ENCODE measurements around the gene TAB3. TPM values are rescaled to one million over a fixed set of nuclear protein-coding genes. Genes with fewer than 3 reads are reported as not detected.

Gene TAB3
- total and polyA plus RNA-seq, 10 of the 15 experiments (the other 5 are each of a cell fraction or from before 2014, with no cell fraction given), result 1.7 to 22.1 (median 9.1) TPM

DNA sequence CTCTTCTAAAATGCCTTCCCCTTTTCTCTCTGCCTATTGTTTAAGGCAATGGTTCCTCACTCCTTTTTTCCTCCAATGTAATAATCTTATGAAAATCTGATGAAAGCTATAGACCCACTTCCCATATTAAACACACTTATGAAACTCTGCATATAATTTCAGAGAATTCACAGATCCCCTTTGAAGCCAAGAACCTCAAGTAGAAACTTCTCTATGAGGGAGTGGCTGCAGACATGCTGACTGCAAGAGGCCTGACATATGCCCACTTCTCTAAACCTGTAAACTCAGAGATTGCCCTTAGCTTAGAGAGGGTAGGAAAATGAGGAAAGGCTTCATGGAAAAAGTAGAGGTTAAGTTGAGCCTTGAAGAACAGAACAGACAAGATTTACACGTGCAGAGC, 37.6 kb downstream of the TAB3 start:
- Histone ChIP-seq H3K4me2 (ENCODE audit: control insufficient read depth, insufficient read depth) (no peak overlapping the region), H3K36me3 (ENCODE audit: control insufficient read depth in 2 of 2, insufficient read depth in 2 of 2, low read length in 1 of 2) (peaks cover 0 to 5% of the 10 kb centered on the region in 2 experiments; a peak in 2 of 4 replicates), H3K9ac (ENCODE audit: control insufficient read depth, insufficient read depth, low read length) (no peak overlapping the region), H3K9me3 (replicated peaks; ENCODE audit: control insufficient read depth, insufficient read depth, low read length) (no peaks in the 10 kb centered on the region), H3K79me2 (ENCODE audit: control insufficient read depth, insufficient read depth, low read length) (no peaks in the 10 kb centered on the region), H3K4me3 (no peak overlapping the region), H3K4me1 (ENCODE audit: control insufficient read depth, insufficient read depth, low read length) (no peaks in the 10 kb centered on the region), H2AFZ (ENCODE audit: control insufficient read depth, low read depth, low read length) (no peak overlapping the region), H4K20me1 (ENCODE audit: control insufficient read depth, insufficient read depth) (no peaks in the 10 kb centered on the region), H3K27me3 (replicated peaks in 1 of 2; ENCODE audit: control insufficient read depth in 2 of 2, insufficient read depth in 2 of 2, low read length in 1 of 2) (no peaks in the 10 kb centered on the region), H3K27ac (ENCODE audit: control insufficient read depth, insufficient read depth) (no peak overlapping the region)
- BruUV-seq (replicated peaks), result no TSS peak
- CTCF ChIA-PET, result interaction anchor here (0.7 kb wide), 1 partner anchor 11 kb away, joined by 3 read pairs; no protein-coding TSS in a partner anchor
- 45% methylated on average over 1 of the region's 1 CpG for WGBS (ENCODE audit: insufficient coverage, insufficient replicate concordance, low lambda C conversion rate, missing lambda C conversion rate)
- SMC1A ChIA-PET (ENCODE audit: uncharacterized antibody, unreplicated experiment), result no interaction called here
- ATAC-seq (no peak), FAIRE-seq (no peak), DNase-seq (ENCODE audit: low read depth, low spot score) (no peak)
- in situ Hi-C loops (cut with MboI) (no loop called here), intact Hi-C loops (cut with micrococcal nuclease; ENCODE audit: unreplicated experiment) (no loop called here)
- POLR2A ChIA-PET, result no interaction called here
- RAD21 ChIA-PET (ENCODE audit: unreplicated experiment), result no interaction called here
- TF ChIP-seq, protein P1, sequence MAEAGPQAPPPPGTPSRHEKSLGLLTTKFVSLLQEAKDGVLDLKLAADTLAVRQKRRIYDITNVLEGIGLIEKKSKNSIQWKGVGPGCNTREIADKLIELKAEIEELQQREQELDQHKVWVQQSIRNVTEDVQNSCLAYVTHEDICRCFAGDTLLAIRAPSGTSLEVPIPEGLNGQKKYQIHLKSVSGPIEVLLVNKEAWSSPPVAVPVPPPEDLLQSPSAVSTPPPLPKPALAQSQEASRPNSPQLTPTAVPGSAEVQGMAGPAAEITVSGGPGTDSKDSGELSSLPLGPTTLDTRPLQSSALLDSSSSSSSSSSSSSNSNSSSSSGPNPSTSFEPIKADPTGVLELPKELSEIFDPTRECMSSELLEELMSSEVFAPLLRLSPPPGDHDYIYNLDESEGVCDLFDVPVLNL (IDR thresholded peaks at IDR 0.05; ENCODE audit: low read depth, low read length), result no peak
- TF ChIP-seq SPI1 (IDR thresholded peaks at IDR 0.05; ENCODE audit: borderline replicate concordance, insufficient read depth, low read depth, low read length), result 0 out of 2 replicates have a peak, but pooled peaks have one; percentile 3

DNA sequence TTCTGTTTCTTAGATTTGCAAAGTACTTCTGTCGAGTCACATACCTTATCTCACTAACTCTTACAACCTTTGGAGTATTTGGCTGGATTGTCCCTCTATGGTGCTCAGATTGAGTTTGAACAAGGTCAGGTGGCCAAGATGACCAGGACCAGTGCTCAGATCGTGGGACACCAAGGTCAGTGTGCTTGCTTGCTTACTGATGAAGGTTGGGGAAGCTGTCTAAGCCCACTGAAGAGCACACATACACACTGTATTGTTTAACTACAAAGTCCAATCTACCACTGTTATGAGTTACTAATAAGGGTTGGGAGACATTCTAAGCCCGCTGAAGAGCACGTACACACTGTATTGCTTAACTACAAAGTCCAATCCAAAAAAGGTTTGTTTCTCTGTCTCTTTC, 53.7 kb downstream of the TAB3 start:
- intact Hi-C loops (cut with micrococcal nuclease; ENCODE audit: unreplicated experiment), result no loop called here
- in situ Hi-C loops (cut with MboI), result no loop called here
- FAIRE-seq, result no peak
- Histone ChIP-seq H3K36me3 (ENCODE audit: control insufficient read depth in 2 of 2, insufficient read depth in 2 of 2, low read length in 1 of 2) (no peaks in the 10 kb centered on the region; a peak in 1 of 4 replicates), H3K4me3 (no peak overlapping the region), H3K27me3 (replicated peaks in 1 of 2; ENCODE audit: control insufficient read depth in 2 of 2, insufficient read depth in 2 of 2, low read length in 1 of 2) (no peaks in the 10 kb centered on the region), H3K79me2 (ENCODE audit: control insufficient read depth, insufficient read depth, low read length) (no peaks in the 10 kb centered on the region), H3K27ac (ENCODE audit: control insufficient read depth, insufficient read depth) (no peak overlapping the region), H3K4me2 (ENCODE audit: control insufficient read depth, insufficient read depth) (no peak overlapping the region), H2AFZ (ENCODE audit: control insufficient read depth, low read depth, low read length) (no peak overlapping the region), H4K20me1 (ENCODE audit: control insufficient read depth, insufficient read depth) (no peaks in the 10 kb centered on the region), H3K9ac (ENCODE audit: control insufficient read depth, insufficient read depth, low read length) (no peak overlapping the region), H3K4me1 (ENCODE audit: control insufficient read depth, insufficient read depth, low read length) (no peaks in the 10 kb centered on the region), H3K9me3 (replicated peaks; ENCODE audit: control insufficient read depth, insufficient read depth, low read length) (no peaks in the 10 kb centered on the region)
- TF ChIP-seq, protein P2, sequence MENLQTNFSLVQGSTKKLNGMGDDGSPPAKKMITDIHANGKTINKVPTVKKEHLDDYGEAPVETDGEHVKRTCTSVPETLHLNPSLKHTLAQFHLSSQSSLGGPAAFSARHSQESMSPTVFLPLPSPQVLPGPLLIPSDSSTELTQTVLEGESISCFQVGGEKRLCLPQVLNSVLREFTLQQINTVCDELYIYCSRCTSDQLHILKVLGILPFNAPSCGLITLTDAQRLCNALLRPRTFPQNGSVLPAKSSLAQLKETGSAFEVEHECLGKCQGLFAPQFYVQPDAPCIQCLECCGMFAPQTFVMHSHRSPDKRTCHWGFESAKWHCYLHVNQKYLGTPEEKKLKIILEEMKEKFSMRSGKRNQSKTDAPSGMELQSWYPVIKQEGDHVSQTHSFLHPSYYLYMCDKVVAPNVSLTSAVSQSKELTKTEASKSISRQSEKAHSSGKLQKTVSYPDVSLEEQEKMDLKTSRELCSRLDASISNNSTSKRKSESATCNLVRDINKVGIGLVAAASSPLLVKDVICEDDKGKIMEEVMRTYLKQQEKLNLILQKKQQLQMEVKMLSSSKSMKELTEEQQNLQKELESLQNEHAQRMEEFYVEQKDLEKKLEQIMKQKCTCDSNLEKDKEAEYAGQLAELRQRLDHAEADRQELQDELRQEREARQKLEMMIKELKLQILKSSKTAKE (IDR thresholded peaks at IDR 0.05; ENCODE audit: low read depth, poor library complexity, severe bottlenecking), result no peak
- TF ChIP-seq SP1 (IDR thresholded peaks at IDR 0.05; ENCODE audit: low read depth, low read length) (no peak), BHLHE40 (IDR thresholded peaks at IDR 0.05; ENCODE audit: borderline replicate concordance in 1 of 2, low read depth in 2 of 2, low read length in 1 of 2) (no peak), CBX3 (IDR thresholded peaks at IDR 0.05; ENCODE audit: borderline replicate concordance, low read depth) (no peak), EZH2 (IDR thresholded peaks at IDR 0.05; ENCODE audit: borderline replicate concordance, control insufficient read depth, low read depth, low read length) (no peak), SRF (IDR thresholded peaks at IDR 0.05; ENCODE audit: low read depth in 2 of 2, low read length in 2 of 2) (no peak), EED (IDR thresholded peaks at IDR 0.05; ENCODE audit: low read depth) (no peak)
- TF ChIP-seq, protein P3, sequence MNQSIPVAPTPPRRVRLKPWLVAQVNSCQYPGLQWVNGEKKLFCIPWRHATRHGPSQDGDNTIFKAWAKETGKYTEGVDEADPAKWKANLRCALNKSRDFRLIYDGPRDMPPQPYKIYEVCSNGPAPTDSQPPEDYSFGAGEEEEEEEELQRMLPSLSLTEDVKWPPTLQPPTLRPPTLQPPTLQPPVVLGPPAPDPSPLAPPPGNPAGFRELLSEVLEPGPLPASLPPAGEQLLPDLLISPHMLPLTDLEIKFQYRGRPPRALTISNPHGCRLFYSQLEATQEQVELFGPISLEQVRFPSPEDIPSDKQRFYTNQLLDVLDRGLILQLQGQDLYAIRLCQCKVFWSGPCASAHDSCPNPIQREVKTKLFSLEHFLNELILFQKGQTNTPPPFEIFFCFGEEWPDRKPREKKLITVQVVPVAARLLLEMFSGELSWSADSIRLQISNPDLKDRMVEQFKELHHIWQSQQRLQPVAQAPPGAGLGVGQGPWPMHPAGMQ (IDR thresholded peaks at IDR 0.05; ENCODE audit: borderline replicate concordance), result no peak
- POLR2A ChIA-PET, result no interaction called here
- SMC1A ChIA-PET (ENCODE audit: uncharacterized antibody, unreplicated experiment), result no interaction called here
- RAD21 ChIA-PET (ENCODE audit: unreplicated experiment), result no interaction called here
- no peak for ATAC-seq
- 69% methylated on average over 4 of the region's 4 CpGs for WGBS (ENCODE audit: insufficient coverage, insufficient replicate concordance, low lambda C conversion rate, missing lambda C conversion rate)
- no TSS peak for BruUV-seq (replicated peaks)
- DNase-seq (ENCODE audit: low read depth, low spot score), result no peak
- CTCF ChIA-PET, result no interaction called here

Measured in GM12878 (cell line).